ENCODE measurements around the gene GPALPP1. TPM values are rescaled to one million over a fixed set of nuclear protein-coding genes. Genes with fewer than 3 reads are reported as not detected.

The GPALPP1 gene
- total and polyA plus RNA-seq, 2 of the 4 experiments (the other 2 are of a cell fraction), result 10.6 to 12.5 TPM

DNA sequence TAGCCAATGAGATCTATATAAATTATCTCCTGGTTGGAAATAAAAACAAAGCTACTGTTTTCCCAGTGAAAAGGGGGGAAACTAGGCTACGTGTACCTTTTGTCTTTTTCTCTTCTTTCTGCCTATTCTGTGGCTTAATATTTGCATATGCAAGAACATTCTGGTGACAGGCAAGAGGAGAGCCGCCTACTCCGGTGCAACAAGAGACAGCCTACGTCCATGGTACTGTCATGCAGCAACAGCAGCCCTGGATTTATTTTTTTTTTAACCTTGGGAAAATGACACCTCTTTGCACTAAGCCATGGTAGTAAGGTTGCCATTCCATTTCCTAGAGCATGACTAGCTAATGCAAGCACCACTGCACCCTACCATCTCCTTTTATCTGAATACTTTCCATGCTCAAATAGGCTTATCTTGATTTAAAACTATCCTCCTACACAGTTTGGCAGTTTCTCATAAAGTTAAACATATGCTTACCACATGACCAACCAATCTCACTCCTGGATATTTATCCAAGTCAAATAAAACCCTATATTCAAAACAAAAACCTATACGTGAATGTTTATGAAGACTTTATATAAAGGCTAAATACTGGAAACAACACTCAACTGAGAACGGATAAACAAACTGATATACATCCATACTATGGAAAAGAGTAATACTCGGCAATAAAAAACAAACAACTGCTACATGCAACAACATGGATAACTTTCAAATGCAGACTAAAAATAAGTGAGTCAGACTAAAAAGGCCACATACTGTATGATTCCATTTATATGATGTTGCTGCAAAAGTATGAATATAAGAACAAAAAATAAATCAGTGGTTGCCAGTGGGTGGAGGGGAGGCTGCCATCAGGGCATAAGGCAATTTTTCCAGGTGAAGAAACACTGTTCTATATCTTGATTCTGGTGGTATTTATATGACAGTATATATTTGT is 17.4 kb upstream of the GPALPP1 start:
- H3K23ac ChIP-seq (ENCODE audit: low read depth, low read length), result no peak overlapping the region
- no peak overlapping the region for H3K4me3 ChIP-seq (ENCODE audit: insufficient read depth, low read depth, low read length)
- H4K20me1 ChIP-seq (ENCODE audit: insufficient read depth, low read length), result no peaks in the 10 kb centered on the region
- peak overlapping the region; percentile 67 for H2BK5ac ChIP-seq (ENCODE audit: low read depth, low read length, poor library complexity, severe bottlenecking)
- peak overlapping the region; percentile 33; the same call in 1 of the 2 replicates for H2BK20ac ChIP-seq (ENCODE audit: low read depth, low read length)
- H3K27ac ChIP-seq (ENCODE audit: insufficient read depth, low read length), result peak overlapping the region; percentile 58; the same call in 1 of the 2 replicates
- no peak overlapping the region for H4K91ac ChIP-seq (ENCODE audit: insufficient read depth, low read depth, low read length)
- no peak overlapping the region for H4K8ac ChIP-seq (ENCODE audit: low read depth in 2 of 2, low read length in 2 of 2)
- no peak overlapping the region for H3K56ac ChIP-seq (ENCODE audit: extremely low read depth, insufficient read depth, low read length)
- H3K9me3 ChIP-seq (ENCODE audit: control insufficient read depth, insufficient read depth, low read length), result no peaks in the 10 kb centered on the region
- H3K79me1 ChIP-seq (ENCODE audit: low read depth in 1 of 2, low read length in 2 of 2), result peaks cover 13 to 34% of the 10 kb centered on the region in 2 experiments; a peak in 3 of 4 replicates
- POLR2A ChIA-PET (ENCODE audit: unreplicated experiment), result no interaction called here
- BruUV-seq (replicated peaks), result no TSS peak
- no peak overlapping the region for H3K4ac ChIP-seq (ENCODE audit: low read depth, low read length)
- H2BK120ac ChIP-seq (ENCODE audit: low read depth, low read length), result no peak overlapping the region
- H3K18ac ChIP-seq (ENCODE audit: low read depth, low read length), result no peak overlapping the region
- H3K9me1 ChIP-seq (ENCODE audit: insufficient read depth, low read length), result peaks cover 6% of the 10 kb centered on the region; the same call in 1 of the 2 replicates
- no peak overlapping the region; the same call in 1 of the 2 replicates for H3K9ac ChIP-seq (ENCODE audit: low read depth, low read length)
- dilution Hi-C loops (cut with HindIII; ENCODE audit: low sequenced_read_pairs, unreplicated experiment), result no loop called here
- CTCF ChIA-PET, result no interaction called here
- H2BK15ac ChIP-seq (ENCODE audit: low read depth, low read length), result no peak overlapping the region
- peak; percentile 68 for DNase-seq
- 100% methylated on average over 1 of the region's 7 CpGs; no CpG with 5 or more reads in 1 of the 2 experiments for WGBS, 2 experiments (ENCODE audit: extremely low coverage in 2 of 2, insufficient read length in 1 of 2)
- intact Hi-C loops (cut with micrococcal nuclease), result loop anchor here (2.0 to 10.0 kb wide), 3 partner anchors 153 to 920 kb away; partner anchors contain the start of genes GTF2F2 and TSC22D1
- H2AFZ ChIP-seq (replicated peaks; ENCODE audit: low read length, poor library complexity), result no peak overlapping the region
- peak overlapping the region; percentile 36 for H3K4me2 ChIP-seq (ENCODE audit: low read depth, low read length)
- H3K14ac ChIP-seq (replicated peaks; ENCODE audit: low read depth, low read length), result no peak overlapping the region
- H3K36me3 ChIP-seq (ENCODE audit: control insufficient read depth, insufficient read depth, low read length), result peaks cover 9% of the 10 kb centered on the region
- peak; percentile 34 for ATAC-seq (ENCODE audit: low read depth)
- no peaks in the 10 kb centered on the region for H3K27me3 ChIP-seq (ENCODE audit: control insufficient read depth, insufficient read depth, low read length)
- H2AK9ac ChIP-seq (replicated peaks; ENCODE audit: low read depth, low read length, poor library complexity), result no peak overlapping the region
- in situ Hi-C loops (cut with MboI; ENCODE audit: low sequenced_read_pairs), result no loop called here
- peaks cover 9% of the 10 kb centered on the region for H3K4me1 ChIP-seq (ENCODE audit: control insufficient read depth, insufficient read depth, low read length)
- H2AK5ac ChIP-seq (ENCODE audit: low read depth, low read length), result no peak overlapping the region
- H4K5ac ChIP-seq (ENCODE audit: low read depth, low read length), result no peak overlapping the region
- TF ChIP-seq RCOR1 (IDR thresholded peaks at IDR 0.05; ENCODE audit: insufficient replicate concordance, low read length) (no peak), SMC3 (IDR thresholded peaks at IDR 0.05; ENCODE audit: low read depth, low read length) (no peak), ELK1 (IDR thresholded peaks at IDR 0.05; ENCODE audit: borderline replicate concordance, low read depth, low read length) (no peak), MAZ (IDR thresholded peaks at IDR 0.05; ENCODE audit: borderline replicate concordance, low read depth, low read length) (no peak), CHD1 (IDR thresholded peaks at IDR 0.05; ENCODE audit: low read depth, low read length) (no peak), POLR2A (IDR thresholded peaks at IDR 0.05; ENCODE audit: low read depth, low read length) (no peak), FOS (IDR thresholded peaks at IDR 0.05; ENCODE audit: low read depth, low read length) (no peak), BHLHE40 (IDR thresholded peaks at IDR 0.05; ENCODE audit: low read depth, low read length) (no peak), MAFK (IDR thresholded peaks at IDR 0.05; ENCODE audit: low read depth, low read length) (no peak), MXI1 (IDR thresholded peaks at IDR 0.05; ENCODE audit: borderline replicate concordance, low read depth, low read length) (no peak), RFX5 (IDR thresholded peaks at IDR 0.05; ENCODE audit: low read depth, low read length) (no peak), CEBPB (IDR thresholded peaks at IDR 0.05; ENCODE audit: low read depth, low read length) (no peak)
- TF ChIP-seq, protein P1, sequence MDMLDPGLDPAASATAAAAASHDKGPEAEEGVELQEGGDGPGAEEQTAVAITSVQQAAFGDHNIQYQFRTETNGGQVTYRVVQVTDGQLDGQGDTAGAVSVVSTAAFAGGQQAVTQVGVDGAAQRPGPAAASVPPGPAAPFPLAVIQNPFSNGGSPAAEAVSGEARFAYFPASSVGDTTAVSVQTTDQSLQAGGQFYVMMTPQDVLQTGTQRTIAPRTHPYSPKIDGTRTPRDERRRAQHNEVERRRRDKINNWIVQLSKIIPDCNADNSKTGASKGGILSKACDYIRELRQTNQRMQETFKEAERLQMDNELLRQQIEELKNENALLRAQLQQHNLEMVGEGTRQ (IDR thresholded peaks at IDR 0.05; ENCODE audit: low read depth, low read length), result no peak
- TF ChIP-seq, protein P2, sequence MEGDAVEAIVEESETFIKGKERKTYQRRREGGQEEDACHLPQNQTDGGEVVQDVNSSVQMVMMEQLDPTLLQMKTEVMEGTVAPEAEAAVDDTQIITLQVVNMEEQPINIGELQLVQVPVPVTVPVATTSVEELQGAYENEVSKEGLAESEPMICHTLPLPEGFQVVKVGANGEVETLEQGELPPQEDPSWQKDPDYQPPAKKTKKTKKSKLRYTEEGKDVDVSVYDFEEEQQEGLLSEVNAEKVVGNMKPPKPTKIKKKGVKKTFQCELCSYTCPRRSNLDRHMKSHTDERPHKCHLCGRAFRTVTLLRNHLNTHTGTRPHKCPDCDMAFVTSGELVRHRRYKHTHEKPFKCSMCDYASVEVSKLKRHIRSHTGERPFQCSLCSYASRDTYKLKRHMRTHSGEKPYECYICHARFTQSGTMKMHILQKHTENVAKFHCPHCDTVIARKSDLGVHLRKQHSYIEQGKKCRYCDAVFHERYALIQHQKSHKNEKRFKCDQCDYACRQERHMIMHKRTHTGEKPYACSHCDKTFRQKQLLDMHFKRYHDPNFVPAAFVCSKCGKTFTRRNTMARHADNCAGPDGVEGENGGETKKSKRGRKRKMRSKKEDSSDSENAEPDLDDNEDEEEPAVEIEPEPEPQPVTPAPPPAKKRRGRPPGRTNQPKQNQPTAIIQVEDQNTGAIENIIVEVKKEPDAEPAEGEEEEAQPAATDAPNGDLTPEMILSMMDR (conservative IDR thresholded peaks at IDR 0.05; ENCODE audit: low read depth, low read length), result no peak

Measured in IMR-90 (cell line).